Pancreas (tissue), 10 donors: ENCODE measurements around the gene SOS2. TPM values are rescaled to one million over a fixed set of nuclear protein-coding genes. Genes with fewer than 3 reads are reported as not detected.

Experiments
- ATAC-seq, 4 donors: fragments of 200-7000 bp; cut with Tn5 transposase; one replicate each; pipeline versions ENCODE4 v1.8.0 to v1.9.1; 2020; ENCODE audit warnings: mild to moderate bottlenecking in 4 of 4, moderate library complexity in 4 of 4
- DNase-seq, 6 donors: peaks; one replicate each; pipeline ENCODE4 v3.0.0-alpha.2; 2020
- FAIRE-seq: peaks from 2 replicates; lab custom pipeline; 2012; peaks lifted over from hg19 to GRCh38; lab: Jason Lieb, UNC
- H3K27ac ChIP-seq, 4 donors: fragments of 200-600 bp; sonication (generic); 1 replicate in 3 of 4; 2 replicates in 1 of 4; pipeline versions ENCODE4 v1.5.0 to v1.8.0; 2020
- H3K27me3 ChIP-seq, 4 donors: fragments of 200-600 bp; one replicate each; pipeline ENCODE4 v1.8.0; 2021
- H3K36me3 ChIP-seq, 3 donors: fragments of 200-600 bp; sonication (generic) in 1 of 3; one replicate each; pipeline versions ENCODE4 v1.5.0 to v1.8.0; 2020 to 2021
- H3K4me1 ChIP-seq, 3 donors: fragments of 200-600 bp; one replicate each; pipeline ENCODE4 v1.8.0; 2021
- H3K4me3 ChIP-seq, 4 donors: fragments of 200-600 bp; sonication (generic) in 2 of 4; one replicate each; pipeline versions ENCODE4 v1.5.0 to v1.8.0; 2020 to 2021
- H3K9me3 ChIP-seq, 4 donors: fragments of 200-600 bp; one replicate each; pipeline ENCODE4 v1.8.0; 2021
- WGBS, 2 donors: extraction: QIAGEN DNeasy Blood & Tissue Kit; methylation state at CpG; one replicate each; pipeline ENCODE4 v1.1.7; 2013; 5-methylcytosine and 5-hydroxymethylcytosine counted together
- intact Hi-C, 3 donors: fragments of 100-400 bp; cut with DNase I; formaldehyde crosslinking; loops; one replicate each; pipeline versions ENCODE4 v1.11.1 to v1.14.2; 2022
- polyA plus RNA-seq, 2 donors: library from polyadenylated mRNA; stranded (reverse); fragments of 200-250 nt; gene quantifications; one replicate each; pipeline ENCODE4 v1.2.3, GENCODE V29; 2013
- total RNA-seq, 6 donors: library from RNA; stranded (reverse); fragmentation: NEBNext Ultra II Directional in 4 of 6; extraction: Animal tissue kit (Norgen Biotek cat#: 25700) in 4 of 6; gene quantifications; one replicate each; pipeline versions ENCODE4 v1.2.1 to v1.2.4, GENCODE V29; 2021 to 2023
- TF ChIP-seq, protein P1 (sequence below), 4 donors: fragments of 200-600 bp; sonication (generic) in 3 of 4; IDR thresholded peaks; one replicate each; pipeline versions ENCODE4 v1.5.0 to v1.8.0; 2021; ENCODE audit warnings: antibody characterized with exemption in 4 of 4
- donor health status: healthy with polysubstance abuse.
- donor health status: DM: no; HTN: no; CAD: no; lungs with moderate emphysema.
- donor health status: DM: no; HTN: no; CAD: no.
- donor health status: control.
- donor health status: control.
- donor health status: Bipolar disorder and iron deficiency.
- donor health status: DM: yes; HTN: yes; CAD: no.
- donor health status: DM: no; HTN: no; CAD: no.
- donor health status: DM: no; HTN: no; CAD: no.
- donor health status: DM: yes; HTN: yes; CAD: no.

The SOS2 gene
- total and polyA plus RNA-seq, 8 donors: 4.2 to 19.9 (median 10.7) TPM

DNA sequence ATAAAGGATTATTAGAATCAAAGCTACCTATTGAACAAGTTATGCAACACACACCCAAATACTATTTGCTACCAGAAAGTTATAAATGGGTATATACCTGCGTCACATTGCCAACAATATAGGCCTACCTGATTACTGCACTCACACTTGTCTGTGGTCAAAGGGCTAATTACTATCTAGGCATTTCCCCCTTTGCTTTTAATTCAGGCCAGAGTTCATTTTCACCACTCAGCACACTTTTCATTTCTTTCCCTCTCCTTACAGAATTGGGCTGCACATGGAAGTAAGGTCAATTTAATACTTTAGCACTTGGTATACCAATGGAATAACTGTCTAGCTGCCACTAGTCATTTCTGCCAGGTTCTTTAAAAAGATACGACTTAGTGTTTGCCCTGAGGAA lies 1.7 kb downstream of the SOS2 start:
- H3K4me1 ChIP-seq: peaks cover 14 to 39% (median 30%) of the 10 kb centered on the region in 3 donors
- TF ChIP-seq, protein P1, sequence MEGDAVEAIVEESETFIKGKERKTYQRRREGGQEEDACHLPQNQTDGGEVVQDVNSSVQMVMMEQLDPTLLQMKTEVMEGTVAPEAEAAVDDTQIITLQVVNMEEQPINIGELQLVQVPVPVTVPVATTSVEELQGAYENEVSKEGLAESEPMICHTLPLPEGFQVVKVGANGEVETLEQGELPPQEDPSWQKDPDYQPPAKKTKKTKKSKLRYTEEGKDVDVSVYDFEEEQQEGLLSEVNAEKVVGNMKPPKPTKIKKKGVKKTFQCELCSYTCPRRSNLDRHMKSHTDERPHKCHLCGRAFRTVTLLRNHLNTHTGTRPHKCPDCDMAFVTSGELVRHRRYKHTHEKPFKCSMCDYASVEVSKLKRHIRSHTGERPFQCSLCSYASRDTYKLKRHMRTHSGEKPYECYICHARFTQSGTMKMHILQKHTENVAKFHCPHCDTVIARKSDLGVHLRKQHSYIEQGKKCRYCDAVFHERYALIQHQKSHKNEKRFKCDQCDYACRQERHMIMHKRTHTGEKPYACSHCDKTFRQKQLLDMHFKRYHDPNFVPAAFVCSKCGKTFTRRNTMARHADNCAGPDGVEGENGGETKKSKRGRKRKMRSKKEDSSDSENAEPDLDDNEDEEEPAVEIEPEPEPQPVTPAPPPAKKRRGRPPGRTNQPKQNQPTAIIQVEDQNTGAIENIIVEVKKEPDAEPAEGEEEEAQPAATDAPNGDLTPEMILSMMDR (IDR thresholded peaks at IDR 0.05): no peak
- no peak for FAIRE-seq

DNA sequence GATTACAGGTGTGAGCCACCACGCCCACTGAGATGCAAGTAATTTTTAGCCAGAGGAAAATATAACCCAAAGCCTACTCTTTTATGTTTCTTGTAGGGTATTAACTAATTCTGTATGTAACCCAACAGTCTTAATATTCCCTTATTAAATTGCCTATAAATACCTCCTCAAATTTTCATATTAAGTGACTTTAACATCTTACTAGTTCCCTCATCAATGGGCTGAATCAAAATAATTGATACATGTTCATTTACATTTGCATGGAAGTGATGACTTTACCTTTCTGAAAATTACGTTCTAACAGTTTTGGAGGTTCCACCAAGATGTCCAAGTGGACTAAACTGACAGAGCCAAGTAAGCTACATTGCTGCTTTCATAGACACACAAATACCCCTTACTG lies 3.1 kb downstream of the SOS2 start:
- TF ChIP-seq, protein P1 (IDR thresholded peaks at IDR 0.05): no peak
- Histone ChIP-seq H3K4me1 (peaks cover 14 to 39% (median 30%) of the 10 kb centered on the region in 3 donors), H3K9me3 (no peaks in the 10 kb centered on the region), H3K27ac (no peak overlapping the region), H3K4me3 (no peak overlapping the region), H3K27me3 (no peaks in the 10 kb centered on the region), H3K36me3 (no peaks in the 10 kb centered on the region)
- no peak for ATAC-seq
- intact Hi-C loops: no loop called here
- no peak for DNase-seq
- no peak for FAIRE-seq
- WGBS, 2 donors: 97 to 99% methylated on average over 2 of the region's 2 CpGs

More for the DNA sequence above, 1.7 kb downstream of the SOS2 start:
- intact Hi-C loops: no loop called here
- 15 to 27% methylated on average over 2 of the region's 2 CpGs for WGBS, 2 donors
- DNase-seq (no peak), ATAC-seq (no peak)
- Histone ChIP-seq H3K36me3 (no peaks in the 10 kb centered on the region), H3K4me3 (peak overlapping the region in 3 of 4 donors; percentile 79 to 82 (median 81)), H3K9me3 (no peaks in the 10 kb centered on the region), H3K27me3 (no peaks in the 10 kb centered on the region), H3K27ac (peak overlapping the region in 3 of 4 donors; percentile 96 to 98 (median 97))

DNA sequence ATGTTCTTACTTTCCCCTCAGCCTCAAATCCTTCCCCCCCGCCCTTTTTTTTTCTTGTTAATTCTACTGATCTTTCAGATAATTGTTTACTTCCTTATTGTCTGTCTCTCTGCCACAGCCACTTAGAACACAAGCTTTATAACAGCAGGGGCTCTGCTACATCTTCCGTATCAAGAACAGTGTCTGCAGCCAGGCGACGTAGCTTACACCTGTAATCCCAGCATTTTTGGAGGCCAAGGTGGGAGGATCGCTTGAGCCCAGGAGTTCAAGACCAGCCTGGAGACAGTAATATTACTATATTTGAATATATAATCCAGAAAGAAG lies 5.4 kb downstream of the SOS2 start:
- intact Hi-C loops: no loop called here
- TF ChIP-seq, protein P1 (IDR thresholded peaks at IDR 0.05): no peak
- Histone ChIP-seq H3K4me3 (no peak overlapping the region), H3K4me1 (peaks cover 14 to 39% (median 30%) of the 10 kb centered on the region in 3 donors), H3K27me3 (no peaks in the 10 kb centered on the region), H3K9me3 (no peaks in the 10 kb centered on the region), H3K36me3 (no peaks in the 10 kb centered on the region), H3K27ac (peak overlapping the region in 3 of 4 donors; percentile 27 to 37 (median 35))
- WGBS, 2 donors: 53 to 69% methylated on average over 5 of the region's 5 CpGs
- ATAC-seq: no peak
- FAIRE-seq: no peak
- no peak for DNase-seq

DNA sequence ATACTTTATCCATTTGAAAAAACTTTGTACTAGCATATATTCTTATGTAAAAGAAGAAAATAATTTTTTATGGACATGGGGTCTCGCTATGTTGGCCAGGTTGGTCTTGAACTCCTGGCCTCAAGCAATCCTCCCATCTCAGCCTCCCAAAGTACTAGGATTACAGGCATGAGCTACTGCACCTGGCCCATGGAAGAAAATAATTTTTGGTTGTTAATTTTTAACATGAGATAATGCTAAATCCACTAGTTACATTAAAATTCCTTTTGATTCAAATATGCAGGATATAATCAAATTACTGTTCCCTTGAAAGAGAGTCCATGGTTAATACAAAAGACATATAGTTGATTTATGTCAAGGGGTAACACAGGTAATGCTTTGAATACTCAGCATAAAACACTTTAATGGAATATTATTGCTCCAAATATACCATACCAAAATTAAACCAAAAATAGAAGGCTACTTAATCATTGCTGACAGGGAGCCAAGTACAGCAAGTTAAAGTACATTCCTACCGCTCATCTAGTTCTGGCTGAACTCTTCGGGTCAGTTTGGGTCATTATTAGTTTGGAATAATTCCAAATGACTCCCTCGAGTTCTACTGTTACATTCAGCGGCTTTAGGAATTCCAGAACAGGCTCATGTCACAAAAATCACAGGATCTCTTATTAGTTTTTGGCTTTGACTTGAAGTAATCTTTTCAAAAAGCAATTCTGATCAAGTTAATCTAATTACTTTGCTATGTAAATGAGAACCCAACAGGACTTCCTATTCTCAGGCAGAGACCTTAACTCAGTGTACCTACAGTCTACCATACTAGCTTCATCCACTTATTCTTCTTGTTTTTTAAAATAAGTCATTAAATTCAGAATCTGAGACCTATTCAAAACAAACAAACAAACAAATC lies 6.1 kb downstream of the SOS2 start:
- peak overlapping the region in 3 of 4 donors; percentile 27 to 37 (median 35) for H3K27ac ChIP-seq
- intact Hi-C loops: no loop called here
- TF ChIP-seq, protein P1 (IDR thresholded peaks at IDR 0.05): no peak
- H3K4me1 ChIP-seq: peaks cover 14 to 39% (median 30%) of the 10 kb centered on the region in 3 donors
- ATAC-seq (peak; percentile 67 to 85 (median 78)), DNase-seq (peak in 1 of 6 donors; percentile 12), FAIRE-seq (peak; percentile 73)
- H3K27me3 ChIP-seq: no peaks in the 10 kb centered on the region
- no peaks in the 10 kb centered on the region for H3K36me3 ChIP-seq
- H3K4me3 ChIP-seq: no peak overlapping the region
- WGBS, 2 donors: 21% methylated on average over 5 of the region's 5 CpGs
- H3K9me3 ChIP-seq: no peaks in the 10 kb centered on the region
